ENCODE results near the gene BLTP3B.
"Not testable (repeated sequence)": the region's sequence is repeated elsewhere in the genome, so short reads cannot be mapped to it uniquely, and the experiment has no call there.

Gene BLTP3B

GRCh38 chr12:100142851-100143559 lies at the start of gene BLTP3B:
BLTP3B (minus strand) TSS chr12:100142874; CDS start chr12:100142635, 239 bp downstream.
- DNase-seq, result peak; percentile 84

GRCh38 chr12:100189636-100190394 lies 47.1 kb upstream of the BLTP3B start:
- DNase-seq, result no peak

- not testable (repeated sequence) for DNase-seq
Observed at GRCh38 chr12:100188888-100189635, 46.4 kb upstream of the BLTP3B start.

DNA sequence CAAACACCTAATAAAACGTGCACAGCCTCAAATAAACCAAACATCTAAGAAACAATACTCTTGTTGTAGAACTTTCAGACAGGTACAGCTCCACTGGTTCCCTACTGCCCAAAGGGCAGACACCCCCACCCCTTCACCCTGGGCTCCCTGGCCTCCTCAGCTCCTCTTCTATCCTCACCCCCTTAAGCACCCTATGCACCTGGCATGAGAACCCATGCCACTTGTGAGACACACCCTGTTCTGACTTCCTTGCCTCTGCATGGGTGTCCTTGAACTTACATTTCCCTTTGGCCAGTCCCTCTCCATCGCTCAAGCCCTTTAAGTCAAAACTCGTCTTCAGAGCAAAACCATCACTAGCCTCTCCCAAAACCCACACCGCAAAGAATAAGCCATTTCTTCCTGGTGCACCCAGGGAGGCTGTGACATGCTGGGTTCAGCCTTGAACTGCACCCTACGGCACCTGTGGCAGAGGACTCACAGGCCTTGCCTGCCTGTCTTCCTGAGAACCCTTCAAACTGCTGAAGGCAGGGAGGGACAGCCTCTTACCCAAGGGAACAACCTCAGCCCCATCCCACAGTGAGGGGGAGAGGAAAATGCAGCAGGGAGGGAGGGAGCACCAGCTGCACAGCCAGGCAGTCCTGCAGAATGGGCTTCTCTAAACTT lies 45.3 kb upstream of the BLTP3B start:
- DNase-seq, result no peak

DNA sequence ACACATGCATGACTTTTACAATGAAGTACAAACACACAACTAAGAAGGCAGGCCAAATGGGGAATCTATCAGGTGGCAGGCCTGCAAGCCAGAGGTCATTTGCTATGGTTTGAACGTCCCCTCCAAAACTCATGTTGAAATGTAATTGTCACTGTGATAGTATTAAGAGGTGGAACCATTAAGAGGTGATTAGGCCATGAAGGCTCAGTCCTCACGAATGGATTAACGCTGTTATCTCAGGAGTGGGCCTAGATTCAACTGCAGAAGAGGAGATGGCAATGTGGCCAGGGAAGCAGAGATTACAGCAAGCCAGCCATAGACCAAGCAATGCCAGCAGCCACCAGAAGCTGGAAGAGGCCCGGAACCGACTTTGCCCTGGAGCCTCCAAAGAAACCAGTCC lies 44.4 kb upstream of the BLTP3B start:
- DNase-seq, result no peak

- no peak for DNase-seq
Observed at GRCh38 chr12:100186071-100186470, 43.4 kb upstream of the BLTP3B start.

- no peak for DNase-seq
Observed at GRCh38 chr12:100185361-100185894, 42.8 kb upstream of the BLTP3B start.

DNA sequence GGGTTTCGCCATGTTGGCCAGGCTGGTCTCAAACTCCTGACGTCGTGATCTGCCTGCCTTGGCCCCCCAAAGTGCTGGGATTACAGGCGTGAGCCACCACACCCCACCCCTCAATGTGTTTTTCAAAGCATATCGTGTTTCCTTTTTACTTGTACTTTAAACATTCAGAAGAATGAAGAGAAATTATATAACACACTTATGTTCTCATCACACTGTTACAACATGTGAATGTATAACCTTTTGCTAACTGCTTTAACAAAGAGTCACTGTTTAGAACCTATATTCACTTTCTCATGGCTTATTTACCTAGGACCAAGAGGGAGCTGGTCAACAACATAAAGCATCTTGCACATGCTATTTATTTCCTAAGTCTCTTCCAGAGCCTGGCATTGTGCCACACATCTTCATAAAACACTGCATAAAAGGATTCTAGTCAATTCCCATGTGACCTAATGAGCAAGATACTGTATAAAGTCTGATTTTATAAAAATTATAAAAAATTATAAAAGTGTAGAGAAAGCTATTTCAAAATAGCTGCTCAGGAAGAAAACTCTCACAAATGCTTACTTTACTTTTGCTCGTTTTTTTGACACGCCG lies 42.0 kb upstream of the BLTP3B start:
- no peak for DNase-seq

- no peak for DNase-seq
Observed at GRCh38 chr12:100179252-100179651, 36.6 kb upstream of the BLTP3B start.

DNA sequence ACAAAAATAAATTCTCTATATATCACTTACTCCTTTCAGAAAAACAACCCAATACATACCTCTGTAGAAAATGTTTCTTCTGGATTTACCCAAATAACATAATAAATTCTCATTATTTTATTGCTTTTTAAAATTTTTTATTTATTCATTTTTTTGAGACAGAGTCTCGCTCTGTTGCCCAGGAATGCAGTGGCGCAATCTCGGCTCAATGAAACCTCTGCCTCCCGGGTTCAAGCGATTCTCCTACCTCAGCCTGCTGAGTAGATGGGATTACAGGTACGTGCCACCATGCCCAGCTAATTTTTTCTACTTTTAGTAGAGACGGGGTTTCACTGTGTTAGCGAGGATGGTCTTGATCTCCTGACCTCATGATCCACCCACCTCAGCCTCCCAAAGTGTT lies 33.8 kb upstream of the BLTP3B start:
- DNase-seq, result not testable (repeated sequence)

DNA sequence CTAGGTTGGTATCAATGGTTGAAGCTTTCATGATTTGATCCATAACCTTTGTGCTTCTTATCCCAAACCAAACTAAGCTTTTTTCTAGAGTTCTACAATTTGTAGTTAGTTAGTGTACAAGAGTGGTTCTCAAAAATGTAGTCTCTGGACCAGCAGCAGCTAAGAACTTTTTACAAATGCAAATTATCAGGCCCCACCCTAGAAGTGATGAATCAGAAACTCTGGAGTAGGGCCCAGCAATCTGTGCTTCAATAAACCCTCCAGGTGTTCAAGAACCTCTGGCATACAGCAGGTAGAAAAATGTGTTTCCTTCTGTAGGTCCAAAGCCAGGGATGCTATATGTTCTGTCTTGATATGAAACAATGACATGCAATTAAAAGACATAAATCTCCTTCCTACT lies 31.8 kb upstream of the BLTP3B start:
- no peak for DNase-seq

DNA sequence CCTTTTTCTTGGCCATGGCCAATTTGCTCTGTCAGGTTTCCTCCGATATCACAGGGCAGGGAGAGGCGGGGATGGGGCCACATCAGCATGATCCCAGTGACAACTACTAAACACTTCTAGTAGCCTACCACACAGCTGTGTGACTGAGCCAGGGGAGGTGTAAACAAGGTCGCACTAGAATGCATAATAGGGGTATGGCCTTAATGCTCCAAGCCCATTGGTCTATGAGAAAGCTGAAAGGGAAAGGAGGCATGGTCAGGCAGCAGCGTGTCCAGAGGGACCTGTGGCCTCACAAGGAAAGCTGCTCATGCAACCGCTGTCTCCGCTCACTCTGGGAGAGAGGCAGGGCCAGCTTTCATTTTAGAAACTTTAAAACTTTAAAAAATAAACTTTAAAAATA lies 30.4 kb upstream of the BLTP3B start:
- DNase-seq, result no peak

- DNase-seq, result no peak
Observed at GRCh38 chr12:100171248-100171647, 28.6 kb upstream of the BLTP3B start.

DNA sequence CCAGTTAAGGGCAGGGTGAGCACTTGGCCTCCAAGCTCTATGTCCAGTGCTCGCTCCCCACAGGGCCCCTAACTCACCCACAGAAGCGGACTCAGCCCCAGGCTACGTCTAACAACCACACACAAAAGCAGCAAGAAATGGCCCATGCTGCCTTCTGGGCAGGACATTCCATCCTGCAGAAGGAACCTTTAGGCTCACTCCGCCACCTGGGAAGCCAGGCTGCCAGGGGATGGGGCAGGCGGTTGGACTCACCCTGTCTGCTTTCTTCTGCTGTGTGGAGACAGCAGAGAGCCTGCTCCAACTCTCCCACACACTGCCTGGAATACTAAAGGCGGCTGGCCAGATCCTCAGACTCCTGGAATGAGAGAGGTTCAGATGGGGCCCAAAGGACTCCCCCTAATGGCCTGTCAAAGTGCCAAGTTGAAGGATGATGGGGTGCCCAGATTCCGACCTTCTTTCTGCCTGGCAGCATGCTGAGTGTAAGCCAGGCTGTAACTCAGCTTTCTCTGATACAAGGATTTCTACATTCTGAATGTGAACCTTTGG lies 27.7 kb upstream of the BLTP3B start:
- no peak for DNase-seq

DNA sequence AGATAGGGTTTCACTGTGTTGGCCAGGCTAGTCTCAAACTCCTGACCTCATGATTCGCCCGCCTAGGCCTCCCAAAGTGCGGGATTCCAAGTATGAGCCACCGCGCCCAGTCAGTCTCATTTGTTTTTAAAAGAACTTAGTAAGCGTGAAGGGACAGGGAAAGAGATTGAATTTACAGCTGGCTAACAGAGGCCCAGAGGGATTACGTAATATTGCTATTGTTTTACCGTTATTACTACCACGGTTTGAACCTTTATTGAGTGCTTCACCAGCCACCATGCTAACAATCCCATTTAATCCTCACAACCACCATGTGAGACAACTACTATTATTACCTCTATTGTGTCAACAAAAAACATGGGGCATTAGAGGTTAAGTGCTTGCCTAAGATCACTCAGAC lies 26.7 kb upstream of the BLTP3B start:
- DNase-seq, result no peak

DNA sequence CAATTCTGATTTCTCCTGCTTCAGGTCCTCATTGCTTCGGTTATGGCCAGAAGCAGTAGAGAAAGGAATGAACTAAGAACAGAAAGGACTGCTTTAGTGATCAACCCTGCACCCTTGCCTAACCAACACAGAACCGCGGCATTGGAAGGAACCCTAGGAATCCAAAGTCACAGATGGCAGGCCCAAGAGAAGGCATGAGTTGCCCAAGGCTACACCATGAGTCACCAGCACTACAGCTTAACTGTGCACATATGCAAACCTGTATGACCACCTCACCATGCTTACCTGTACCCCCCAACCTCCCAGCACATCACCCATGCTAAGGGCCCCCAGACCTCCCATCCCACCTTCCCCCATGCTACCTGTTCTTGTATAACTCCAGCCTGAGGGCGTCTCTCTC lies 25.9 kb upstream of the BLTP3B start:
- DNase-seq, result no peak

DNA sequence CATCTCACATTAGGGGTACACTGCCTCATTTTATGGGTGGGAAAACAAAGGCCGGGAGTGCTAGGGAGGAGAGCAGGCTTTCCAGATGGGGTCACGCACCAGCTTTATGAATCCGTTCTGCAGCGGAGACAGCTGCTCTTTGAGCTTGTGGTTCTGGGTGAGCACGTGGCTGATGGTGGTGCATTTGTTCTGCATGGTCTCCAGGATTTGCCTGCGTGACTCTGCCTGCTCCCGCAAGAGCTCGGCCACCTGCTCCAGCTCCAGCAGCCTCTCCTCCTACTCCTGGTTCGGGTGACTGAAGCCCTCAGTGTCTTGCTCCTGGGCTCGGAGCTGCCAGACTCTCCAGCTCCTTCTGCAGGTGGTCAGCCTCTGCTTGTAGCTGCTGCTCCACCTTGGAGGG lies 23.6 kb upstream of the BLTP3B start:
- DNase-seq, result no peak

DNA sequence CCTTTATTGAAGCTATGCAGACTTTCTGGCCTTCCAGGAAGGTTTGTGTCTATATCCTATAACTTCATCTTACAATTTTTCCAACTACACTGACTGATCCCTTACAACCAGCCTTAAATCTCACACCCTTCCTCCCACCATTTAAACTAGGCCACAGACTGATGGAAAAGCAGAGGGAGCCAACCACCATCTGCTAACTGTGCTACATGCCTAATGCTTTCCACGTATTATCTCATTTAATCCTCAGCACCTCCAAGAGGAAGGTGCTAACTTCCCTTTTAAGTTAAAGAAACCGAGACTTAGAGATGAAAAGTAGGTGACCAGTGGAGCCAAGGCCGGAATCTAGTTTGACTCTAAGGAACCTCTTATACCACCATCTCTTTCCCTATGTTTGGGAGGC lies 22.7 kb upstream of the BLTP3B start:
- DNase-seq, result no peak

DNA sequence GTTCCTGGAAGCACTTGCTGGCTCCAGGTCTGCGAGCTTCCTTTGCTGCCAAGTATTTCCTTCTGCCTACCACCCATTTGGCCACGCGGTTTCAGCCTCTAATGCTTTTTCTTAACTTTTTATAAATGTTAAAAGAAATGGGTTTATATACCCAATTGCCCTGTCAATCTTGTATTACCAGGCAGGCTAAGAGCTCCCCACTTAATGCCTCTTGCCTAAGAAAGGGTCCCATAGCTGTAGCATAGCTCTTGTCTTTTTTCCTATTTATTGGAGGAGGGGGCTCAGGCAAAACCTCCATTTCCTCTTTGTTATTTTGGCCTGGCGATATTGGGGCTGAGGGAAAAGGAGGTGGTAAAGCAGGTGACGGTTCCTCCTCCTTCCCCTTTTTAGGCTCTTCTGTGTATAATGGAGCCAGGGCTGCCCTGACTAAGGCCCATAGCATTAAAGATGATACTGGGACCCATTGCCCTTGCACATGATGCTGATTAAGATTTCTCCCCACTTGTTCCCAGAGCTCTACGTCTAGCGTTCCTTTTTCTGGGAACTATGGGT lies 21.6 kb upstream of the BLTP3B start:
- DNase-seq, result no peak

- DNase-seq, result peak; percentile 76
Observed at GRCh38 chr12:100163416-100164152, 20.9 kb upstream of the BLTP3B start.

All from NCI-H526 treated with DMSO at 0.1 percent for 48 hours (cell line).